K562 (cell line): ENCODE measurements around the gene ABCC1. TPM values are rescaled to one million over a fixed set of nuclear protein-coding genes. Genes with fewer than 3 reads are reported as not detected.

Source experiments
- ARID4B ChIP-seq: sonication (generic); formaldehyde crosslinking; IDR thresholded peaks from 2 replicates; pipeline ENCODE4 v1.8.0; 2022; ENCODE audit warnings: mild to moderate bottlenecking, missing genetic modification reagents
- CHD1 ChIP-seq: fragments of 200-600 bp; sonication (generic); IDR thresholded peaks from one replicate; pipeline ENCODE4 v1.6.1; 2012; ENCODE audit warnings: mild to moderate bottlenecking, moderate library complexity, low read length, inconsistent platforms
- ETV6 ChIP-seq, 3 experiments: fragments of 150-350 bp in 1 of 3; sonication (generic) in 1 of 3; formaldehyde crosslinking in 1 of 3; IDR thresholded peaks; 2 replicates each; pipeline versions ENCODE4 v1.6.1 to v1.8.0; 2014 to 2022; ENCODE audit warnings: borderline replicate concordance in 2 of 3, low read depth in 2 of 3, antibody characterized with exemption in 1 of 3, low read length in 1 of 3, mild to moderate bottlenecking in 1 of 3, missing genetic modification reagents in 1 of 3
- MEF2A ChIP-seq: IDR thresholded peaks from 2 replicates; pipeline ENCODE4 v1.6.1; 2011; ENCODE audit warnings: low read depth, mild to moderate bottlenecking, low read length, moderate library complexity; ENCODE audit not compliant: control insufficient read depth
- MYNN ChIP-seq, 2 experiments: sonication (generic); formaldehyde crosslinking in 1 of 2; IDR thresholded peaks; 2 replicates each; pipeline versions ENCODE4 v1.5.0 to v1.6.1; 2016 to 2020; ENCODE audit warnings: antibody characterized with exemption in 1 of 2, missing genetic modification reagents in 1 of 2
- NONO ChIP-seq, 2 experiments: fragments of 200-400 bp in 1 of 2; fragments of 450-650 bp in 1 of 2; formaldehyde crosslinking in 1 of 2; IDR thresholded peaks; 2 replicates each; pipeline ENCODE4 v1.6.1; 2017; ENCODE audit warnings: low read depth in 2 of 2, mild to moderate bottlenecking in 2 of 2, moderate library complexity in 2 of 2, low read length in 1 of 2
- RAD51 ChIP-seq: fragments of 450-650 bp; IDR thresholded peaks from 2 replicates; pipeline ENCODE4 v1.7.1; 2016; ENCODE audit warnings: low read depth, mild to moderate bottlenecking, borderline replicate concordance
- SMARCC2 ChIP-seq: fragments of 450-650 bp; IDR thresholded peaks from 2 replicates; pipeline ENCODE4 v1.6.1; 2017; ENCODE audit warnings: antibody characterized with exemption, moderate library complexity, mild to moderate bottlenecking, low read depth
- TAF15 ChIP-seq: fragments of 200-400 bp; formaldehyde crosslinking; IDR thresholded peaks from 2 replicates; pipeline ENCODE4 v1.6.1; 2017; ENCODE audit warnings: mild to moderate bottlenecking, low read depth, low read length, moderate library complexity
- TAF7 ChIP-seq: fragments of 450-650 bp; IDR thresholded peaks from 2 replicates; pipeline ENCODE4 v1.6.1; 2016; ENCODE audit warnings: missing genetic modification characterization, missing compliant biosample characterization
- TAF9B ChIP-seq: fragments of 450-650 bp; IDR thresholded peaks from 2 replicates; pipeline ENCODE4 v1.6.1; 2018; ENCODE audit warnings: mild to moderate bottlenecking; ENCODE audit not compliant: partially characterized antibody
- TRIM25 ChIP-seq: fragments of 450-650 bp; IDR thresholded peaks from 2 replicates; pipeline ENCODE4 v1.7.0; 2016; ENCODE audit warnings: borderline replicate concordance
- ZNF197 ChIP-seq: fragments of 200-800 bp; sonication (Bioruptor generic); IDR thresholded peaks from 2 replicates; pipeline ENCODE4 v1.6.1; 2016; ENCODE audit warnings: low read depth, missing genetic modification characterization, missing compliant biosample characterization
- ZNF408 ChIP-seq: fragments of 250-450 bp; sonication (Bioruptor Pico); IDR thresholded peaks from 2 replicates; pipeline ENCODE4 v1.4.0; 2020; ENCODE audit warnings: low read depth, mild to moderate bottlenecking, moderate library complexity
- ZNF830 ChIP-seq: fragments of 250-450 bp; sonication (Bioruptor Pico); IDR thresholded peaks from 2 replicates; pipeline ENCODE4 v1.5.0; 2021; ENCODE audit warnings: mild to moderate bottlenecking
- polyA plus RNA-seq, 8 experiments: library from polyadenylated mRNA; depleted of rRNA in 4 of 8; stranded (reverse) in 5 of 8; unstranded in 3 of 8; fragments of >200 nt; fragmentation: Nextera tagmentation in 2 of 8; fragmentation: Illumina TruSeq in 1 of 8; extraction: Ambion mirVana in 2 of 8; extraction: Trizol in 1 of 8; gene quantifications; 2 replicates each; pipeline versions ENCODE4 v1.2.1 to v1.2.3, GENCODE V29; 2011 to 2014; ENCODE audit warnings: inconsistent platforms in 1 of 8, missing spikeins in 1 of 8
- total RNA-seq, 7 experiments: library from RNA; depleted of rRNA in 6 of 7; stranded (reverse); fragments of >200 nt in 6 of 7; fragmentation: Illumina TruSeq in 2 of 7; extraction: Trizol in 2 of 7; gene quantifications; 2 replicates each; pipeline versions ENCODE4 v1.2.1 to v1.2.3, GENCODE V29; 2011 to 2021; ENCODE audit warnings: low replicate concordance in 1 of 7
- TF ChIP-seq, protein P1 (sequence below): sonication (generic); formaldehyde crosslinking; IDR thresholded peaks from 2 replicates; pipeline ENCODE4 v1.8.0; 2022; ENCODE audit warnings: mild to moderate bottlenecking, missing genetic modification reagents
- TF ChIP-seq, protein P2 (sequence below): fragments of 450-650 bp; IDR thresholded peaks from 2 replicates; pipeline ENCODE4 v1.6.1; 2016; ENCODE audit warnings: antibody characterized with exemption

ABCC1 gene
- total and polyA plus RNA-seq, 9 of the 15 experiments (the other 6 are each of a cell fraction or from before 2014, with no cell fraction given) = 3.9 to 41.6 (median 10.0) TPM

DNA sequence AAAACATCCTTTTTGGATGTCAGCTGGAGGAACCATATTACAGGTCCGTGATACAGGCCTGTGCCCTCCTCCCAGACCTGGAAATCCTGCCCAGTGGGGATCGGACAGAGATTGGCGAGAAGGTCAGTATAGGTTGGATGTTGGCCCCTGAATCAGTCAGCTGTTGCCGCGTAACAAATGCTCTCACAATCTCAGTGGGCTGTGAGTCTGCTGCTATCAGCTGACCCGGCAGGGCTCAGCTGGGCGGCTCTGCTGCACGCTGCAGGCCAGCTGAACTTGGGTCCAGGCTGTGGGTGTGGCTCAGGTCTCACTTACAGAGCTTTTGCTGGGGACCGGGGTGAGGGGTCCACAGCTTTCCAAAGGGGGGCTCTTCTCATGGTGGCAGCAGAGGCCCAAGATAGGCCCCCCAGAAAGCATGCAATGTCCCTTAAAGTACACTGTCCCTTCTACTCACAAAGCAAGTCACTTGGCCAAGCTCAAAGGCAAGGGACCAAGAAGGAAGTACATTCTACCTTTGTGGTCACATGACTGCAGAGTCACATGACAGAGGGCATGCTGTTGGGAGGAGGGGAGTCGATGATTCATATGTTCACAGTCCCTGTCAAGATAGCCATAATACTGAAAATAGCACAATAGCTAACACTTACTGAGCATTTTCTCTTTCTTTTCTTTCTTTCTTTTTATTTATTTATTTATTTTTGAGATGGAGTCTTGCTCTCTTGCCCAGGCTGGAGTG is 134.2 kb downstream of the ABCC1 start (continued):
- TF ChIP-seq ARID4B (CRISPR knock-in tag) = peak; percentile 86
- TF ChIP-seq TAF9B = no peak
- TF ChIP-seq ETV6 (IDR thresholded peaks at IDR 0.05; ENCODE audit: borderline replicate concordance in 1 of 2, low read depth in 2 of 2, low read length in 1 of 2) = no peak
- TF ChIP-seq ETV6 (CRISPR knock-in tag; IDR thresholded peaks at IDR 0.05; ENCODE audit: borderline replicate concordance) = no peak
- no peak for TF ChIP-seq CHD1
- TF ChIP-seq NONO (IDR thresholded peaks at IDR 0.05; ENCODE audit: low read depth in 2 of 2, low read length in 1 of 2) = no peak
- no peak for TF ChIP-seq SMARCC2
- TF ChIP-seq ZNF197 (CRISPR knock-in tag) = no peak
- no peak for TF ChIP-seq ZNF830
- TF ChIP-seq, protein P1, sequence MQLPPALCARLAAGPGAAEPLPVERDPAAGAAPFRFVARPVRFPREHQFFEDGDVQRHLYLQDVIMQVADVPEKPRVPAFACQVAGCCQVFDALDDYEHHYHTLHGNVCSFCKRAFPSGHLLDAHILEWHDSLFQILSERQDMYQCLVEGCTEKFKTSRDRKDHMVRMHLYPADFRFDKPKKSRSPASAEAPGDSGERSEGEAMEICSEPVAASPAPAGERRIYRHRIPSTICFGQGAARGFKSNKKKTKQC = no peak
- no peak for TF ChIP-seq ZNF408 (CRISPR knock-in tag)
- no peak for TF ChIP-seq TAF15
- TF ChIP-seq TAF7 = no peak
- peak; percentile 97 for TF ChIP-seq RAD51
- no peak for TF ChIP-seq TRIM25
- TF ChIP-seq, protein P2, sequence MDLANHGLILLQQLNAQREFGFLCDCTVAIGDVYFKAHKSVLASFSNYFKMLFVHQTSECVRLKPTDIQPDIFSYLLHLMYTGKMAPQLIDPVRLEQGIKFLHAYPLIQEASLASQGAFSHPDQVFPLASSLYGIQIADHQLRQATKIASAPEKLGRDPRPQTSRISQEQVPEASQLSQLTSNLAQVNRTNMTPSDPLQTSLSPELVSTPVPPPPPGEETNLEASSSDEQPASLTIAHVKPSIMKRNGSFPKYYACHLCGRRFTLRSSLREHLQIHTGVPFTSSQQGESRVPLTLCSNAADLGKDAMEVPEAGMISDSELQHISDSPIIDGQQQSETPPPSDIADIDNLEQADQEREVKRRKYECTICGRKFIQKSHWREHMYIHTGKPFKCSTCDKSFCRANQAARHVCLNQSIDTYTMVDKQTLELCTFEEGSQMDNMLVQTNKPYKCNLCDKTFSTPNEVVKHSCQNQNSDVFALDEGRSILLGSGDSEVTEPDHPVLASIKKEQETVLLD = no peak
- no peak for TF ChIP-seq MYNN (IDR thresholded peaks at IDR 0.05)
- no peak for TF ChIP-seq MYNN (CRISPR knock-in tag; IDR thresholded peaks at IDR 0.05)
- peak; percentile 18; the same call in 1 of the 2 replicates for TF ChIP-seq MEF2A
